Neural progenitor cell (in vitro differentiated cells): ENCODE results near the gene VTI1A. TPM values are rescaled to one million over a fixed set of nuclear protein-coding genes. Genes with fewer than 3 reads are reported as not detected.
"Not testable (repeated sequence)": the region's sequence is repeated elsewhere in the genome, so short reads cannot be mapped to it uniquely, and the experiment has no call there.

Experiments
- DNase-seq: peaks from one replicate; pipeline ENCODE4 v3.0.0-alpha.2; 2016; ENCODE audit warnings: low spot score
- H2AFZ ChIP-seq: fragments of 200-600 bp; sonication (generic); replicated peaks from 2 replicates; pipeline ENCODE4 v1.6.1; 2016; ENCODE audit warnings: antibody characterized with exemption
- H3F3A ChIP-seq: fragments of 200-600 bp; sonication (generic); 2 replicates; pipeline ENCODE4 v1.6.1; 2016; ENCODE audit warnings: antibody characterized with exemption, low read depth
- H3K27ac ChIP-seq: fragments of 200-600 bp; sonication (generic); 2 replicates; pipeline ENCODE4 v1.5.1; 2016; ENCODE audit warnings: mild to moderate bottlenecking
- H3K27me3 ChIP-seq: fragments of 200-600 bp; sonication (generic); 2 replicates; pipeline ENCODE4 v1.6.1; 2016; ENCODE audit warnings: mild to moderate bottlenecking, moderate library complexity
- H3K36me3 ChIP-seq: fragments of 200-600 bp; sonication (generic); 2 replicates; pipeline ENCODE4 v1.5.1; 2016
- H3K4me1 ChIP-seq: fragments of 200-600 bp; sonication (generic); 2 replicates; pipeline ENCODE4 v1.6.1; 2016; ENCODE audit warnings: mixed run types
- H3K4me2 ChIP-seq: fragments of 200-600 bp; sonication (generic); 2 replicates; pipeline ENCODE4 v1.6.1; 2016
- H3K4me3 ChIP-seq: fragments of 200-600 bp; sonication (generic); 2 replicates; pipeline ENCODE4 v1.5.1; 2016
- H3K79me2 ChIP-seq: fragments of 200-600 bp; sonication (generic); 2 replicates; pipeline ENCODE4 v1.6.1; 2016; ENCODE audit warnings: low read depth
- H3K9ac ChIP-seq: fragments of 200-600 bp; sonication (generic); 2 replicates; pipeline ENCODE4 v1.6.1; 2016
- H3K9me3 ChIP-seq: fragments of 200-600 bp; sonication (generic); 2 replicates; pipeline ENCODE4 v1.5.1; 2016; ENCODE audit warnings: low read depth
- H4K20me1 ChIP-seq: fragments of 200-600 bp; sonication (generic); 2 replicates; pipeline ENCODE4 v1.6.1; 2016; ENCODE audit warnings: low read depth
- H3K27ac Mint-ChIP-seq: 3 replicates; pipeline ENCODE4 v1.8.0; 2021; ENCODE audit warnings: mixed read lengths
- H3K27me3 Mint-ChIP-seq: 2 replicates; pipeline ENCODE4 v1.8.0; 2022; ENCODE audit warnings: low read depth, mild to moderate bottlenecking, inconsistent platforms, moderate library complexity, mixed read lengths; ENCODE audit not compliant: insufficient read depth
- H3K36me3 Mint-ChIP-seq: 3 replicates; pipeline ENCODE4 v1.8.0; 2021; ENCODE audit warnings: mixed read lengths
- H3K4me1 Mint-ChIP-seq: 3 replicates; pipeline ENCODE4 v1.8.0; 2021; ENCODE audit warnings: mixed read lengths
- H3K4me3 Mint-ChIP-seq: 3 replicates; pipeline ENCODE4 v1.8.0; 2021; ENCODE audit warnings: mild to moderate bottlenecking, moderate library complexity, mixed read lengths
- H3K9me3 Mint-ChIP-seq: 3 replicates; pipeline ENCODE4 v1.8.0; 2020; ENCODE audit warnings: mixed read lengths
- CTCF ChIP-seq: fragments of 200-600 bp; sonication (generic); IDR thresholded peaks from 2 replicates; pipeline ENCODE4 v1.5.1; 2017; ENCODE audit warnings: antibody characterized with exemption, mild to moderate bottlenecking
- EZH2 ChIP-seq: fragments of 200-600 bp; sonication (generic); IDR thresholded peaks from 2 replicates; pipeline ENCODE4 v1.6.1; 2017; ENCODE audit warnings: antibody characterized with exemption, mild to moderate bottlenecking, moderate library complexity
- EZH2phosphoT487 ChIP-seq: fragments of 200-600 bp; sonication (generic); IDR thresholded peaks from 2 replicates; pipeline ENCODE4 v1.6.1; 2017; ENCODE audit warnings: antibody characterized with exemption
- total RNA-seq: library from RNA; depleted of rRNA; stranded (reverse); fragments of >200 nt; gene quantifications from 2 replicates; pipeline ENCODE4 v1.2.3, GENCODE V29; 2015; ENCODE audit warnings: low replicate concordance

Gene VTI1A
- total RNA-seq, 1 donor from 2014 or later: 28.8 TPM

- no peaks in the 10 kb centered on the region for H4K20me1 ChIP-seq
- TF ChIP-seq CTCF (no peak), EZH2phosphoT487 (no peak), EZH2 (no peak)
- H3K27me3 ChIP-seq: no peaks in the 10 kb centered on the region
- H3K4me3 Mint-ChIP-seq: no peak overlapping the region
- no peak overlapping the region for H3K9ac ChIP-seq
- H3K27me3 Mint-ChIP-seq: no peaks in the 10 kb centered on the region
- H3K4me3 ChIP-seq: no peak overlapping the region
- peaks cover 30% of the 10 kb centered on the region for H3K4me1 Mint-ChIP-seq
- no peak overlapping the region for H3K27ac ChIP-seq
- no peaks in the 10 kb centered on the region for H3K9me3 ChIP-seq
- no peak overlapping the region for H3K27ac Mint-ChIP-seq
- H3K4me1 ChIP-seq: peaks cover 29% of the 10 kb centered on the region
- no peak for DNase-seq
- H3K36me3 Mint-ChIP-seq: peaks cover 6% of the 10 kb centered on the region
- peaks cover 3% of the 10 kb centered on the region for H3K9me3 Mint-ChIP-seq
- H3F3A ChIP-seq: peaks cover 7% of the 10 kb centered on the region
- no peak overlapping the region for H2AFZ ChIP-seq
- no peaks in the 10 kb centered on the region for H3K36me3 ChIP-seq
- H3K79me2 ChIP-seq: no peaks in the 10 kb centered on the region
- no peak overlapping the region for H3K4me2 ChIP-seq
Measured at GRCh38 chr10:112538168-112538567, 91.2 kb downstream of the VTI1A start.

DNA sequence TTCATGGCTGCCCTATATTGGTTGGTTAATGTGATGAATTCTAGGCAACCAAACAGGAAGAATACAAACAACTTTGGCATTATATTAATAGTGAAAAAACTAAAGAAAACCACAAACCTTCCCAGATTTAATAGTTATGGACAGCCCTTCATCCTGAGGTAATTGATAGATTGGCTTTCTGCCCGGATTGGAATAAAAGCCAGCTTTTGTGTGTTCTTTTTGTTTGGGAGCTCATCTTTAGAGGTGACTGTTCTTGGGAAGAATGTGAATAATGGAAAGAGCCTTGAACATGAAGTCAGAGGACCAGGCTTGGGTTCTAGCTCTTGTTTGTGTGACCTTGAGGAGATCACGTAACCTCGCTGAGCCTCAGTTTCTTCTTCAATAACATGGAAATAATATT lies 92.3 kb downstream of the VTI1A start:
- no peak for TF ChIP-seq EZH2phosphoT487
- no peak for TF ChIP-seq CTCF
- TF ChIP-seq EZH2: no peak
- no peak overlapping the region for H3K4me3 ChIP-seq
- Mint-ChIP-seq H3K36me3 (peaks cover 9% of the 10 kb centered on the region), H3K9me3 (peaks cover 6% of the 10 kb centered on the region), H3K4me1 (peaks cover 22% of the 10 kb centered on the region), H3K27ac (no peak overlapping the region), H3K4me3 (no peak overlapping the region), H3K27me3 (no peaks in the 10 kb centered on the region)
- H3K4me1 ChIP-seq: peaks cover 18% of the 10 kb centered on the region
- H2AFZ ChIP-seq: no peak overlapping the region
- H3K36me3 ChIP-seq: no peaks in the 10 kb centered on the region
- no peaks in the 10 kb centered on the region for H4K20me1 ChIP-seq
- no peaks in the 10 kb centered on the region for H3K27me3 ChIP-seq
- no peak for DNase-seq
- H3K9me3 ChIP-seq: no peaks in the 10 kb centered on the region
- H3K79me2 ChIP-seq: no peaks in the 10 kb centered on the region
- no peak overlapping the region for H3K4me2 ChIP-seq
- peaks cover 7% of the 10 kb centered on the region for H3F3A ChIP-seq
- no peak overlapping the region for H3K27ac ChIP-seq
- H3K9ac ChIP-seq: no peak overlapping the region

DNA sequence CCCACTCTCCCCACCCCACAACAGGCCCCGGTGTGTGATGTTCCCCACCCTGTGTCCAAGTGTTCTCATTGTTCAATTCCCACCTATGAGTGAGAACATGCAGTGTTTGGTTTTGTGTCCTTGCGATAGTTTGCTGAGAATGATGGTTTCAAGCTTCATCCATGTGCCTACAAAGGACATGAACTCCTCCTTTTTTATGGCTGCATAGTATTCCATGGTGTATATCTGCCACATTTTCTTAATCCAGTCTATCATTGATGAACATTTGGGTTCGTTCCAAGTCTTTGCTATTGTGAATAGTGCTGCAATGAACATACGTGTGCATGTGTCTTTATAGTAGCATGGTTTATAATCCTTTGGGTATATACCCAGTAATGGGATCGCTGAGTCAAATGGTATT lies 95.8 kb downstream of the VTI1A start:
- not testable (repeated sequence) for H3K4me2 ChIP-seq, H3K4me3 ChIP-seq

DNA sequence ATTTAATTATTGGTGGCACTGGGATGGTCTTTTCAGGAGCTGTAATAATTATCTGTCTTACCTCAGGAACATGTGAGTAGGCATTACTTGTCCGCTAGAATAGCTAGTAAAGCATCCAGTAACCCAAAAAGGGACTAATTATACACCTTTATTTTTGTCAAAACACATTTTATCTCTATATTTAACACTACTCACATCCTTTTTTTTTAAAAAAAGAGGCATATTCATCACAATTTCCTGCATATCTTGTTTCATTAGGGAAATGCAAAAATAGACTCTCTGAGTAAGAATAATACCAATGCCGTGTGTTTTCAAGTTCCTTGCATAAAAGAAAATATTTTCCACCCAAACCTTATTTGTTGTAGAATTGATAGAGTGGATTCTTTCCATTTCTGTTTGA lies 99.5 kb downstream of the VTI1A start:
- no peaks in the 10 kb centered on the region for H3K27me3 ChIP-seq
- H3K4me1 Mint-ChIP-seq: peaks cover 2% of the 10 kb centered on the region
- H3K4me1 ChIP-seq: no peaks in the 10 kb centered on the region
- H3K9me3 Mint-ChIP-seq: peaks cover 11% of the 10 kb centered on the region
- H3K9me3 ChIP-seq: no peaks in the 10 kb centered on the region
- no peak overlapping the region for H2AFZ ChIP-seq
- no peak for DNase-seq
- H3K27ac Mint-ChIP-seq: no peak overlapping the region
- no peaks in the 10 kb centered on the region for H3F3A ChIP-seq
- peaks cover 3% of the 10 kb centered on the region for H3K36me3 Mint-ChIP-seq
- no peaks in the 10 kb centered on the region for H3K36me3 ChIP-seq
- H3K79me2 ChIP-seq: no peaks in the 10 kb centered on the region
- H3K4me3 Mint-ChIP-seq: no peak overlapping the region
- TF ChIP-seq CTCF: no peak
- TF ChIP-seq EZH2phosphoT487: no peak
- no peak for TF ChIP-seq EZH2
- H3K27ac ChIP-seq: no peak overlapping the region
- H4K20me1 ChIP-seq: no peaks in the 10 kb centered on the region
- no peak overlapping the region for H3K4me2 ChIP-seq
- no peak overlapping the region for H3K9ac ChIP-seq
- peaks cover 2% of the 10 kb centered on the region for H3K27me3 Mint-ChIP-seq
- no peak overlapping the region for H3K4me3 ChIP-seq

More for the DNA sequence above, 95.8 kb downstream of the VTI1A start:
- H3K27me3 ChIP-seq, H4K20me1 ChIP-seq, H3K4me1 ChIP-seq, H3K9ac ChIP-seq, H3K36me3 ChIP-seq, H3K27ac ChIP-seq, H3F3A ChIP-seq, H3K4me3 Mint-ChIP-seq, DNase-seq, H3K27ac Mint-ChIP-seq, H3K27me3 Mint-ChIP-seq, H2AFZ ChIP-seq, H3K4me1 Mint-ChIP-seq, H3K79me2 ChIP-seq, H3K9me3 ChIP-seq, H3K36me3 Mint-ChIP-seq: not testable (repeated sequence)
- H3K9me3 Mint-ChIP-seq: peaks cover 11% of the 10 kb centered on the region
